GM19397 (cell line): ENCODE data around the gene TOB1.

Source experiments
- ATAC-seq: cut with Tn5 transposase; IDR thresholded peaks from one replicate; pipeline ENCODE4 v1.9.1; 2021; ENCODE audit warnings: mild to moderate bottlenecking, moderate library complexity; ENCODE audit not compliant: unreplicated experiment

TOB1 gene, protein sequence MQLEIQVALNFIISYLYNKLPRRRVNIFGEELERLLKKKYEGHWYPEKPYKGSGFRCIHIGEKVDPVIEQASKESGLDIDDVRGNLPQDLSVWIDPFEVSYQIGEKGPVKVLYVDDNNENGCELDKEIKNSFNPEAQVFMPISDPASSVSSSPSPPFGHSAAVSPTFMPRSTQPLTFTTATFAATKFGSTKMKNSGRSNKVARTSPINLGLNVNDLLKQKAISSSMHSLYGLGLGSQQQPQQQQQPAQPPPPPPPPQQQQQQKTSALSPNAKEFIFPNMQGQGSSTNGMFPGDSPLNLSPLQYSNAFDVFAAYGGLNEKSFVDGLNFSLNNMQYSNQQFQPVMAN

DNA sequence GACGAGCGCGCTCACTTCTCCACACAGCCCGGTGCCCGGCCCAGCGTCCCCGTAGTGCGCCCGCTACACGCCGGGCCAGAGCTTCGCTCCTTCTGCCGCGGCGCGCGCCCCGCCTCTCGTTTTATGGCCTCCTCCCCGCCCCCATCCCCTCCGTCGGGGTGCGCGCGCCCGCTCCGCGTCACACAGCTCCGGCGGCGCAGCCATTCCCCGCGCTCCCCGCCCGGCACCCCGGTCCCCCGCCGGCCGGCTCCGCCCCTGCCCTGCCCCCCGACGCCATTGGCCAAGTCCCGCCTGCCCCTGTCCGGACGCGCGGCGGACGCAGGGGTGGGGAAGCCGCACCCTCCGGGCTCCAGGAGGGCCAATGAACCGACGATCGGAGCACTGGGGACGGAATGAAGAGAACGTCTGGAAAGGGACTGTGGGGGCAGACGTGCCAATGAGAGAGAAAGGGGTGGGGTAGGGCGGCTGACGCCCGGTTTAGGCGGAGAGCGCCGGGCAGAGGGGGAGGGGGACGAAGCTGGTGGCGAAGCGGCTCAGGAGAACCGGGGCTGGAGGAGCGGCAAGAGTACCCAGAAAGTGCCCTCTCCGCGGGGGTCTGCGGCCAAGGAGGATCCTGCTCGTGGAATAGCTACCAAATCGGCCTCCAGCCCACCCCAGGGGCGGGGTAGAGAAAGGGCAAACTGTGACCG lies at the start of gene TOB1:
Gene TOB1 (minus strand): TSS at position 94 of the 689 bp plus-strand sequence. CDS start 2,337 bp downstream, outside the sequence.
- peak; percentile 72 for ATAC-seq

DNA sequence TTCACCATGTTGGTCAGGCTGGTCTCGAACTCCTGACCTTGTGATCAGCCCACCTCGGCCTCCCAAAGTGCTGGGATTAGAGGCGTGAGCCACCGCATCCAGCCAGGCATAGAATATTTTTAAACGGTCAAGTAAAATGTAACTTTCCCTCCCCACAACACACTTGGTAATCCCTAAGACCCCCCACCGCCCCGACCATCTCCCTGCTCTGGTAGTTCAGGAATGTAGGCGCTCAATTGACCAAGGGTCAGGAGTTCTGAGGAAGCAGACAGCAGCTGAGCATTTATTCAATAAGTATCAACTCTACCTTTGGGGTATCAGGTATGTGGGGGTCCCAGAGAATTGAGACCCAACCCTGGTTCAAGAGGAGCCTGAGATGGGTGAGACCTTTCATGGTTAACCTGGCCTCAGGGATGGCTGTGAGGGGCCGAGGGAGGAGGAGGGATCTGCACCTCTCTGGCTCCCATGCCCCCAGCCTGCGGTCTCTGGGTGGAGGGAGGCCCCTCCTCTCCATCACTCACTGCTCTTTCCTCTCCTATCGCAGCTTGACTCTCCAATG lies 48.4 kb upstream of the TOB1 start:
- no peak for ATAC-seq

- ATAC-seq = no peak
These were observed 47.0 kb upstream of the TOB1 start for GRCh38 chr17:50913120-50913519.

- ATAC-seq = no peak
These were observed 45.7 kb upstream of the TOB1 start for GRCh38 chr17:50911890-50912289.

DNA sequence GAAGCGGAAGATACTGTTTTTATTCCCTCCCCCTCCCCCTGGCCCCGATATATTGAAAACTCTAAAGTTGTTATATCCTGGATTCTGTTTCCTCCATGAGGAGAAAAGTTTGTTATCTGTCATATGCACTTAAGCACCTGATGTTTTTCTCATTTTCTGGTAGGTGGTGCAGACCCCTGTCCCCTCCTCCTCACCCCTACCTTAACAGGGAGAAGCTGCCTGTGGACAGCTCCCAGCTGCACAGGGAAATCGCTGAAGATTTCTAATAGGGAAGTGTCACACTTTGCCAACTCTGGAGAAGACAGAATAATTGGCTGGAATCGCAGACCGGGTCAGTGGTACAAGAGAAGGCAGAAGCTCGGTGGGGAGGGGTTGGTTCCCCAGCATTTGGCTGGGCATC lies 45.3 kb upstream of the TOB1 start:
- no peak for ATAC-seq

DNA sequence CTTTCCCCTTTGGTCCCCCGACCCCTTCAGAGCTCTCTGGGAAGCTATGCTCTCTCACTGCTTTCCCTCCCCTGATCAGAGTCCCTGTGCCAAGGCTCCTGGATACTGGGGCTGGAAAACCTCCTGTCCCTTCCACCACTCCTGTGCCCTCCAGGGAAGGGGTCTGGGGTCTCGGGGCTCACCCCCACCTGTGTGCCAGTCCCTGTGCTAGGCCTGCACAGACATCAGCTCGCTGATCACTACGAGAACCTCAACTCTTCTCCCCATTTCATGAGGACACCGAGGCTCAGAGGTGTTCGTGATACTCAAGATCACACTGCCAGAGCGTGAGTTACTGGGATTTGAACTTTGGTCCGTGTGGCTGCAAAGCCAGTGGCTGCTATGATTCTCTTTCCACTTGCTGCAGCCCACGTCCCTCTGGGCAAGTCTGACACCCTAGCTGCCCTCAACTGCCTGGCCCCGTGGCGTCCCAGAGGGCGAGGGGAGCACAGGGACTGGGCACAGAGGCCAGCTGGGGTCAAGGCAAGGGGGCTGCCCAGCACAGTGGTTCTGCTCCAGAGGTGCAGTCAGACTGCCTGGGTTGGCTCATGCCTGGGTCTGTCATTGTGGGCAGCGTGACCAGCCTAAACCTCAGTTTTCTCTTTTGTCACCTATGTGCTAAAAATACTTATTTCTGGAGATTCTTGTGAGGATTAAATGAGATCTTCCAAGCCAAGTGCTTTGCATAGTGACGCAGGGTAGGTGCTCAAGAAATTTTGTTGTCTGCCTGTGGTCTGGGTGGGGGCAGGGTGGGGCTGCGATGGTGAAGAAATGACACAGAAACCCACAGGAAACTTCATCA lies 43.8 kb upstream of the TOB1 start:
- ATAC-seq = no peak

DNA sequence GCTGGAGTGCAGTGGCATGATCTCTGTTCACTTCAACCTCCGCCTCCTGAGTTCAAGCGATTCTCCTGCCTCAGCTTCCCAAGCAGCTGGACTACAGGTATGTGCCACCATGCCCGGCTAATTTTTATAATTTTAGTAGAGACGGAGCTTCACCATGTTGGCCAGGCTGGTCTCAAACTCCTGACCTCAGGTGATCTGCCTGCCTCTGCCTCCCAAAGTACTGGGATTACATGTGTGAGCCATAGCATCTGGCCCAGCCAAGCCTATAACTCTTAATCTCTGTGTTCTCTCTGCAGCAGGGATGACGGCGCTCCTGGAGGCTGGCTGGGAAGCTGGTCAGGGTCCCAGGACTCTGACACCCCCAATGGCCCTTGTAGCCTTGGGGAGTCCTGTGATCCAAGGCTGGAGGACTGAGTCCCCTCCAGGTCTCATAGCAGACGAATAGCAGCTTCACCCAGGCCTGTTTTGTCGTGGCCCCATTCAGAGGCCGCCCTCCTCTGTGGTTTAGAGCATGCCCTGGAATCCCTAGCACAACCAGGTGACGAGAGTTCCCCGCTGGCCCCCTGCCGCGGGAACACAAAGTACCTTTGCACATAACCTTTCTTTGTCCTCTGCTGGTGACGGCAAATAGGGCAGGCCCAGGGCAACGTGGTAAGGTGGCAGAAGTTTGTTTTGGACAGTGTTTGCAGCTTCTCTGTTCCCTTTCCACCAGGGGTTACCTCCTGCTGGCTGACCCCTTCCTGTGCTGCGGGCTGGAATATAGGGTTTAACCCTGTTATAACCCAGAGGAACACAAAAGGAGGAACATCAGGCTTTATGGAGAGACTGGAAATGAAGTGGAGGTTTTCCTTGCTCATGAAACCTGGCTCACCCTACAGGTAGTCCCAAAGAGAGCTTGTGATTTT lies 43.0 kb upstream of the TOB1 start:
- no peak for ATAC-seq

GRCh38 chr17:50908140-50908859 lies 42.1 kb upstream of the TOB1 start:
- ATAC-seq = no peak

DNA sequence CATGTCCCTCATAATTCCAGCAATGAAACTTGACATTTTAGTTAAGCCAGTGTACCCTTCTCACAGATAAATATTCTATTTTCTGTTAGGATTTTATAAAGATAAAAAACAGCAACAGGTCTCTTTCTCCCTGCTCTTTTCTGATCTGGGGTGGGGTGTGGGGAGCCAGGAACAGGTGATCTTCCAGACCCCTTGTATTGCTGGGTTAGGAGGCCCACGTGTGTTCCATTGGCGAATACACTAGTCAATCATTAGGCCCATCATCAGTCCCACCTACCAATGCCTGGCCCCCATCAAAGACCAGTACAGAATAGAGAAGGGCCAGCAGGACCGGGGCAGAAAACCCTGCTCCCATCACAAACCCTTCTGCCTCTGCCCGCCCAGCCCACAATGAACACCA lies 40.3 kb upstream of the TOB1 start:
- no peak for ATAC-seq

GRCh38 chr17:50905460-50905803 lies 39.3 kb upstream of the TOB1 start:
- ATAC-seq = no peak

- ATAC-seq = no peak
These were observed 38.6 kb upstream of the TOB1 start for GRCh38 chr17:50904518-50905459.

DNA sequence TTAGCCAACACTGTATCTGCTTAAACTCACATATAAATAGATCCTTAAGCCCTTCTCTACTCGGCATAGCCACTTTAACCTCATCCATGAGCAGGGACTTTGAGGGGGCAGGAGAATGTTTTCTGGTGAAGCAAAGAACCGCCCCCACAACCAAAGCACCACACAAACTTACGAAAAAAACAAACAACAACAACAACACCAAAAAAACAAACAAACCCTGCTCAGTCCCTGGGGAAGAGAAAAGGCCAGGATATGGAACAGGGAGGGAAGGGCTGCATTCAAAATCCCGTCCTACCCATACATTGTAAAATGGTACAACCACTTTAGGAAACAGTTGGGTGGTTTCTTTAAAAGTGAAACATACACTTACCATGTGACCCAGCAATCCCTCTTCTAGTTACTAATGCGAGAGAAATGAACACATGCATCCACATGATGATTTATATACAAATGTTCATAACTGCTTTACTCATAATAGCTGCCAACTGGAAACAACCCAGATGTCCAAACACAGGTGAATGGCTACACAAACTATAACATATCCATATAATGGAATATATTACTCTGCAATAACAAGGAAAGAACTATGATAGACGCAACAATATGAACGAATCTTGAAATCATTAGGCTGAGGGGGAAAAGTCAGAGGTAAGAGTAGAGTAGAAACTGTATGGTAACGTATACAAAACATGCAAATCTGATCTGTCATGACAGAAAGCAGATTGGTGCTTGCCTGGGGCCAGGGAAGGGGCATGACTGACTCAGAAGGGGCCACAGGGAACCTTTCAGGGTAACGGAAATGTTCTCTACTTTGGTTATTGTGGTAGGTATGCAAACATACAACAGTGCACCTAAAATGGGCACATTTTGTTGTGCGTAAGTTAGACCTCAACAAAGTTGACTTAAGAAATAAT lies 37.7 kb upstream of the TOB1 start:
- no peak for ATAC-seq

DNA sequence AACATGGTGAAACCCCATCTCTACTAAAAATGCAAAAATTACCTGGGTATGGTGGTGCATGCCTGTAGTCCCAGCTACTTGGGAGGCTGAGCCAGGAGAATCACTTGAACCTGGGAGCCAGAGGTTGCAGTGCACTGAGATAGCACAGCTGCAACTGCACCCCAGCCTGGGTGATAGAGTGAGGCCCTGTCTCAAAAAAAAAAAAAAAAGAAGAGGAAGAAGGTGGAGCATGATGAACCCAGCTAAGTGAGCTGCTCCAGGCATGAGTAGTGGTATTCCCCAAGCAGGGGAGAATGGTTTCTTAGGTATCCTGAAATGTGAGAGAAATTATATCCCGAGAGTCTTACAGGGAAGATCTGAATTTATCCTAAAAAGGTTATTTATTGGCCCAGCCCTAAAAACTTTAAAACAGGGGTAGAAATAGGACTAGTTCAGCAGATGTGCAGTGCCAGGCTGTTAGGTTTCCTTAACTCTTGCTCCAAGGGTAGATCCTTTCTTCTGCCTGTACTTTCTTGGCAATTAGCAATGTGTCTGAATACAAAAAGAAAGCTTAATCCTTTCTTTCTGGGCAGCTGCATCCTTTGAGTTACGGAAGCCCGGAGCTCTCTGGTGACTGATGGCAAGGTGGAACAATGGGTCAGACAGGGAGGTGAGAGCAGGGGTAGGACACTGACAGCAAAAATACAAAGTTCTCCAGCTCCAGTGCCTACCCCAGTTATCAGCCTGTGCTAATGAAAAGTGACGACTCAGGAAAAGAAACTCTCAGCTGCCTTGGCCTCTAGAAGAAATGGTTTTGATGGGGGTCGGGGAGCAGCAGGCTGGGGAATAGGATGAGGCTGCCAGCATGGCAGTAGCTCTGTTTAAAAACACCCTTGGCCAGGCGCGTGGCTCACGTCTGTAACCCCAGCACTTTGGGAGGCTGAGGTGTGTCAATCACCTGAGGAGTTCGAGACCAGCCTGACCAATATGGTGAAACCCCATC lies 36.5 kb upstream of the TOB1 start:
- ATAC-seq = no peak

- ATAC-seq = no peak
These were observed 34.3 kb upstream of the TOB1 start for GRCh38 chr17:50900383-50900892.

DNA sequence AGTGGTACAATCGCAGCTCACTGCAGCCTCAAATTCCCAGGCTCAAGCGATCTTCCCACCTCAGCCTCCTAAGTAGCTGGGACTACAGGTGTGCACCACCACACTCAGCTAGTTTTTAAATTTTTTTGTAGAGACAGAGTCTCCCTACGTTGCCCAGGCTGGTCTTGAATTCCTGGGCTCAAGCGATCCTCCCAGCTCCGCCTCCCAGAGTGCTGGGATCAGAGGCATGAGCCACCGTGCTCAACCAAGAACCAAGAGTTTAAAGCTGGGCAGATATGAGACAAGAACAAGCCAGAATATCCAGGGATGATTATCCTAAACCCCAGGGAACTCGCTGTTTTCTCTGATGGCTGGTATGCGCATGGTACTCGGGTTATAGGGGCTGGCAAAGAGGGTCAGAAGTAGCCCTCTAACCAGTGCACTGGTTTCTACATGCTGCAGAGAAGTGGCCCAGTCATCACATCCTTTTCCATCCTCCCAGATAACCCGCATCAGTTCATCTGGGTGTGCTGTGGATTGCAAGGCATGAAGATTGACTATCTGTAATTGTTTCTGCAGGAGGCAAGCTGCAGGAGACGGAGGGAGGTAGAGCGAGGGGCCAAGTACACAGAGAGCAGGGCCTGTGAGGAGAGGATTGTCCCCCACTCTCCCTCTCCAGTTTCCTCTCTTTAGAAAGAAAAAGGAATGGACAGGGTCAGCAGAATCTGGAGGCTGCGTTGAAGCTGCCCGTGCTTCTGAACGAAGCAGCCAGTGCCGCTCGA lies 33.6 kb upstream of the TOB1 start:
- no peak for ATAC-seq
